OCI-LY1 (cell line): ENCODE results near the gene GPR108.

Experiments used
- H2AFZ ChIP-seq: fragments of 200-600 bp; sonication (generic), shearing (Covaris generic); 2 replicates; pipeline ENCODE4 v1.6.0; 2014; ENCODE audit warnings: antibody characterized with exemption, mild to moderate bottlenecking, low read length
- H3F3A ChIP-seq: fragments of 200-600 bp; sonication (generic), shearing (Covaris generic); 2 replicates; pipeline ENCODE4 v1.6.0; 2014; ENCODE audit warnings: mild to moderate bottlenecking, antibody characterized with exemption, low read length, moderate library complexity; ENCODE audit not compliant: insufficient read depth
- H3K27ac ChIP-seq: fragments of 200-600 bp; sonication (generic); 2 replicates; pipeline ENCODE4 v1.5.1; 2014; ENCODE audit warnings: low read length, mixed run types, mild to moderate bottlenecking, low read depth; ENCODE audit not compliant: poor library complexity, severe bottlenecking
- H3K27me3 ChIP-seq: fragments of 200-600 bp; sonication (generic); 2 replicates; pipeline ENCODE4 v1.6.0; 2014; ENCODE audit warnings: antibody characterized with exemption, mild to moderate bottlenecking, low read length, moderate library complexity; ENCODE audit not compliant: insufficient read depth
- H3K36me3 ChIP-seq: fragments of 200-600 bp; sonication (generic); 2 replicates; pipeline ENCODE4 v1.6.1; 2014; ENCODE audit warnings: mild to moderate bottlenecking, antibody characterized with exemption, low read length, moderate library complexity, mixed read lengths; ENCODE audit not compliant: insufficient read depth
- H3K4me1 ChIP-seq: fragments of 200-600 bp; sonication (generic); 2 replicates; pipeline ENCODE4 v1.5.1; 2014; ENCODE audit warnings: mild to moderate bottlenecking, low read length, moderate library complexity; ENCODE audit not compliant: insufficient read depth, severe bottlenecking
- H3K4me2 ChIP-seq: fragments of 200-600 bp; sonication (generic), shearing (Covaris generic); 2 replicates; pipeline ENCODE4 v1.6.1; 2014; ENCODE audit warnings: low read length
- H3K4me3 ChIP-seq: fragments of 200-600 bp; sonication (generic); 2 replicates; pipeline ENCODE4 v1.5.1; 2014; ENCODE audit warnings: low read length, low read depth, mild to moderate bottlenecking, mixed read lengths; ENCODE audit not compliant: poor library complexity, severe bottlenecking
- H3K79me2 ChIP-seq: fragments of 200-600 bp; shearing (Covaris generic); 2 replicates; pipeline ENCODE4 v1.6.1; 2016; ENCODE audit warnings: mixed run types, low read length, mixed read lengths; ENCODE audit not compliant: insufficient read depth
- H3K9ac ChIP-seq: fragments of 200-600 bp; sonication (generic), shearing (Covaris generic); 2 replicates; pipeline ENCODE4 v1.6.1; 2014; ENCODE audit warnings: mild to moderate bottlenecking, low read length, mixed read lengths
- H3K9me2 ChIP-seq: fragments of 200-600 bp; sonication (generic), shearing (Covaris generic); 2 replicates; pipeline ENCODE4 v1.6.1; 2014; ENCODE audit warnings: low read depth, mild to moderate bottlenecking, low read length, mixed read lengths
- H3K9me3 ChIP-seq: fragments of 200-600 bp; shearing (Covaris generic); 2 replicates; pipeline ENCODE4 v1.6.1; 2014; ENCODE audit warnings: low read length, mixed read lengths
- H4K20me1 ChIP-seq: fragments of 200-600 bp; sonication (generic), shearing (Covaris generic); 2 replicates; pipeline ENCODE4 v1.6.0; 2016; ENCODE audit warnings: mild to moderate bottlenecking, low read length; ENCODE audit not compliant: insufficient read depth
- CTCF ChIP-seq: fragments of 200-600 bp; sonication (generic), shearing (Covaris generic); IDR thresholded peaks from 2 replicates; pipeline ENCODE4 v1.5.1; 2017; ENCODE audit warnings: mild to moderate bottlenecking, antibody characterized with exemption, low read length, moderate library complexity, mixed read lengths
- EZH2 ChIP-seq: fragments of 200-600 bp; sonication (generic), shearing (Covaris generic); IDR thresholded peaks from 2 replicates; pipeline ENCODE4 v1.8.0; 2017; ENCODE audit warnings: borderline replicate concordance, mixed run types, mild to moderate bottlenecking, antibody characterized with exemption, low read length, moderate library complexity, mixed read lengths

The GPR108 gene

DNA sequence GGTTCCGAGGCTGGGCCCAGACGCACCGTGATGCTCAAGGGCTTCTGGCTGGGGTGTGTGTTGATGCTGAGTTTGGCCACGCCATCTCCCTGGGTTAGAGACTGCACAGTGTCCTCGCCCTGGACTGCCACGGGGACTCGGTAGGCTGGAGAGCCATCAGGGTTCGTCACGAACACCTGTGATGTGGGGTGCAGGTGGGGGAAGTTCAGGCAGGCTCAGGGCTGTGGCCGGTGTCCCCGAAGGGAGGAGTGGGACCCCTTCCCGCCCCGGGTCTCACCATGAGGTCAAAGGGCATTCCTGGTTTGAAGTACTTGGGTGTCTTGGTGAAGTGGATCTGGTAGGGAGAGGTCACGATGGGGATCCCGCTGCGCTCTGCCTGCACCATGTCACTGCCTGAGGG is 25.1 kb downstream of the GPR108 start:
- Histone ChIP-seq H3K4me2 (no peak overlapping the region), H3K27me3 (no peaks in the 10 kb centered on the region; the same call in 1 of the 2 replicates), H3F3A (no peaks in the 10 kb centered on the region), H2AFZ (no peak overlapping the region), H3K27ac (no peak overlapping the region), H4K20me1 (no peaks in the 10 kb centered on the region), H3K9me2 (no peaks in the 10 kb centered on the region), H3K36me3 (no peaks in the 10 kb centered on the region), H3K9me3 (no peaks in the 10 kb centered on the region), H3K4me3 (no peak overlapping the region), H3K9ac (no peak overlapping the region), H3K79me2 (no peaks in the 10 kb centered on the region), H3K4me1 (no peaks in the 10 kb centered on the region)
- TF ChIP-seq EZH2 (no peak), CTCF (no peak)

DNA sequence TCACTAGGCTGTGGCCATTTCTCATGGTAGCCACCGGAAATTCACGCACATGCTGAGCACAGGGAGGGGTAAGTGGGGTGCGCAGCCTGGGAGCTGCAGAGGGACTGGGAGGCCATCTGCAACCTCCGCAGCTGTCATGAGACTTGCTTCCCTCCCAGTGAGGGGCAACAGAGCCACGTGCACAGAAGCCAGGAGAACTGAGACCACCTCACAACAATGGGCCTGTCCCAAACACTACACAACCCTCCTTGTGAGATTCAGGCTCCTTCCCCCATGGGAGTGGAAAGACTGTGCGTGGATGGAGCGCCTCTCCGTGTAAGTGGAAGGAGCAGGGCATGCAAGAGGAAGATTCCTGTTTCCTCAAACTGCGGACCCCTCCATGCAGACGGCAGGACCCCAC is 25.8 kb downstream of the GPR108 start:
- TF ChIP-seq CTCF (no peak), EZH2 (no peak)
- no peaks in the 10 kb centered on the region for H3F3A ChIP-seq
- no peak overlapping the region for H3K27ac ChIP-seq
- no peak overlapping the region for H3K4me3 ChIP-seq
- H3K36me3 ChIP-seq, result no peaks in the 10 kb centered on the region
- H3K4me1 ChIP-seq, result no peaks in the 10 kb centered on the region
- H3K9me3 ChIP-seq, result no peaks in the 10 kb centered on the region
- H3K9me2 ChIP-seq, result no peaks in the 10 kb centered on the region
- H3K27me3 ChIP-seq, result no peaks in the 10 kb centered on the region; the same call in 1 of the 2 replicates
- H3K79me2 ChIP-seq, result no peaks in the 10 kb centered on the region
- no peaks in the 10 kb centered on the region for H4K20me1 ChIP-seq
- no peak overlapping the region for H3K4me2 ChIP-seq
- H2AFZ ChIP-seq, result no peak overlapping the region
- no peak overlapping the region for H3K9ac ChIP-seq

GRCh38 chr19:6711078-6711361 is 26.4 kb downstream of the GPR108 start:
- H3K27me3 ChIP-seq, result no peaks in the 10 kb centered on the region; the same call in 1 of the 2 replicates
- no peak overlapping the region for H2AFZ ChIP-seq
- H3K4me1 ChIP-seq, result no peaks in the 10 kb centered on the region
- no peak overlapping the region for H3K4me2 ChIP-seq
- H3K79me2 ChIP-seq, result no peaks in the 10 kb centered on the region
- no peaks in the 10 kb centered on the region for H3K9me3 ChIP-seq
- no peak overlapping the region for H3K4me3 ChIP-seq
- no peaks in the 10 kb centered on the region for H3K9me2 ChIP-seq
- no peak overlapping the region for H3K9ac ChIP-seq
- H3F3A ChIP-seq, result no peaks in the 10 kb centered on the region
- no peaks in the 10 kb centered on the region for H3K36me3 ChIP-seq
- TF ChIP-seq EZH2 (no peak), CTCF (no peak)
- H4K20me1 ChIP-seq, result no peaks in the 10 kb centered on the region
- H3K27ac ChIP-seq, result no peak overlapping the region
